GM18520 (cell line): ENCODE measurements around the gene RFC2.
"Not testable (repeated sequence)": the region's sequence is repeated elsewhere in the genome, so short reads cannot be mapped to it uniquely, and the experiment has no call there.

Experiments
- ATAC-seq: cut with Tn5 transposase; IDR thresholded peaks from one replicate; pipeline ENCODE4 v1.9.1; 2021; ENCODE audit not compliant: unreplicated experiment

The RFC2 gene

DNA sequence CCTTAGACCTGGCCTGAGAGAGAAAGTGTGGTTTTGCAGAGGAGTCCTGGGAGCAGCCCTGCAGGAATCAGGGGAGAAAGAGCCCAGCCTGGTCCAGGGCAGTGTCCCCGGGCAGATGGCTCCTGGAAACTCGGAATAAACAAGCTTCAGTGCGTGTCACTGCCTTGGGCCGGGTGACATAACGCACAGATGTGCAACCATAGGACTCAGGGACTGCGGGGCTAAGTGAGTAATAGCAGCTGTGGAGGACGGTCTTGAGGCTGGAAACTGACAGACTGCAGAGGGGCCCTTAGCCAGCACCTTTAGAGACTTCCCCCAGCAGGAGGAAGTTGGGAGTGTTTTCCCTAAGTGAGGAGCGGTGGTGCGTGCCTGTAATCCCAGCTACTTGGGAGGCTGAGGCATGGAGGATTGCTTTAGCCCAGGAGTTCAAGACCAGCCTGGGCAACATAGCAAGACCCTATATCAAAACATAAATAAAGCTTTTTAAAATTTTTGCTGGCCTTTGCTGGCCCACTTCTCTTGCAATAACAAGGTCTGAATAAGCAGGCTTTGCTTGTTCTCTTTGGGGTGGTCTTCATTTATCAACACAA lies 29.8 kb upstream of the RFC2 start:
- no peak for ATAC-seq

DNA sequence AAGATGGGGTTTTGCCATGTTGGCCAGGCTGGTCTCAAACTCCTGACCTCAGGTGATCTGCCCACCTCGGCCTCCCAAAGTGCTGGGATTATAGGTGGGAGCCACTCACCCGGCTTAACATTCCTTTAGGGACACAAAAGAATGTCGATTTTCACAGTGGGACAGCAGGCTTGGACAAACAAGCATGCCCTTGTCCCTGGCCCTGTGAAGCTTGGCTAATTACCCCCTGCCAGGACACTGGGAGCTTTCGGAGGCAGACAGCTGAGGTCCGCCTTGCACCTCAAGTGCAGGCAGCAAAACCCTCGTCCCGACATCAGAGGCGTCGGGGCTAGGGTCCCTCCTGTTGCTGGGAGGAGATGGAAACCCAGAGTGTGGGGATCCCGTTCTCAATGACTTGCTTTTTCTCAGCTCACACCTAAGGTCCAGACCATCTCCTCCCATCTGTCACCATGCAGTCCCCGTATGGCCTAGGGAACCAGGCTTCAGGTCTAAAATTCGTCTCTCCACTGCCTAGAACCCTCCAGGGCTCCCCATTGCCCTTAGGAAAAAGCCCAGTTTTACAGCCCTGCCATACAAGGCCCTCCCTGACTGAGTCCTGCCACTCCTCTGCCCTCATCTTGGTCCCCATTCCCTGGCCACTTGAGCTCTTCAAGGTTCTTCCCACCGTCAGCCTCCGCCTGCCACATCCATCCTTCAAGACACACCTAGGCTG lies 28.7 kb upstream of the RFC2 start:
- no peak for ATAC-seq

DNA sequence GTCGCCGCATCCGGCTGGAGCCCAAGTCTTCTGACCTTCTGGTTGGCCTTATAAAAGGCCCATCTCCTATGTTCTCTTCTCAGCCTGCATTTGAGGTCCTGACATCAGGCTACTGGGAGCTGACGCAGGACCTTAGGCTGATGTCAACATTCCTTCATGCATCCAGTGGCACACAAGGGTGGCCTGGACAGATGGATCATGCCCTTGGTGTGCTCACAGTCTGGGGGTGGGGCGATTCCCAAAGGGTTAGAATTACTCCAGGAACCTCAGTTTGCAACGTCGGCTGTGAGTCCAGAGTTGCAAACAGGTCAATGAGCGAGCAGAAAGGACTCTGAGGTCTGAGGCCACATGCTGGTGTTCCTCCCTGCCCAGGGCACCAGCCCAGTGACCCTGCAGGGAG lies 26.8 kb upstream of the RFC2 start:
- no peak for ATAC-seq

DNA sequence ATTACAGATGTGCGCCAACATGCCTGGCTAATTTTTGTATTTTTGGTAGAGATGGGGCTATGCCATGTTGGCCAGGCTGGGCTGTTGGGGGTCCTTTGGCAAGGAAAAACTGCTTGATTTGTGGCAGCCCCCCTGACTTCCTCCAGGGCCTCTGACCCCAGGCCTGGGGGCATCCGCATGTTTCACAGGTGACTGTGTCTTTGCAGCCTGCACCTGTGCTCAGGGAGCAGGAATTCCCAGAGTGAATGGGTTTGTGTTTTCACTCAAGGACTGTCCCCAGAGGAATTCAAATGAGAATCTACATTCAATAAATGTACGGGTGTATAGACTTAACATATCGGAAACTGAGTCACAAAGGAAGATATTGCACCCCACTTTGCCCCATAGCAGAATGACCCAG lies 23.4 kb upstream of the RFC2 start:
- ATAC-seq, result no peak

DNA sequence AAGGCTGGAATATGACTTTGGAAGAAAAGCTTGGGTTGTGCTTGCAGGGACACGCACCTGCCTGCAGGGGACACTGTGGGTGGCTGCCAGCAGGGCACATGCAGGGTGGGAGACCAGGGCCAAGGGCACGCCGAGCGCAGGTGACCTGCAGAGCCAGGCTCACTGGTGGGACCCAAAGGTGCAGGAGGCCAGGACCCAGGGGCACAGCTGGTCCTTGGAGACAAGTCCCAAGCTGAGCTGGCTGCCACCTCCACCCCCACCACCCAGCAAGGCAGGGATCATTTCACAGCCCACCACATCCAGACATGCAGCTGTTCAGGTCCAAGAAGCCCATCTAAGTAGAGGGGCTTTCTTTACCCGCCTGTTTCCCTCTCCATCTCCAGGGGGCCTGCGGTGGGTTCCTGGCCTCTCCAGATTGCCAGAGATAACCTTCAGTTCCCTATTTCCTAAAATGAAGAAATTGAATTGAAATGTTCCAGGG lies 21.2 kb upstream of the RFC2 start:
- no peak for ATAC-seq

DNA sequence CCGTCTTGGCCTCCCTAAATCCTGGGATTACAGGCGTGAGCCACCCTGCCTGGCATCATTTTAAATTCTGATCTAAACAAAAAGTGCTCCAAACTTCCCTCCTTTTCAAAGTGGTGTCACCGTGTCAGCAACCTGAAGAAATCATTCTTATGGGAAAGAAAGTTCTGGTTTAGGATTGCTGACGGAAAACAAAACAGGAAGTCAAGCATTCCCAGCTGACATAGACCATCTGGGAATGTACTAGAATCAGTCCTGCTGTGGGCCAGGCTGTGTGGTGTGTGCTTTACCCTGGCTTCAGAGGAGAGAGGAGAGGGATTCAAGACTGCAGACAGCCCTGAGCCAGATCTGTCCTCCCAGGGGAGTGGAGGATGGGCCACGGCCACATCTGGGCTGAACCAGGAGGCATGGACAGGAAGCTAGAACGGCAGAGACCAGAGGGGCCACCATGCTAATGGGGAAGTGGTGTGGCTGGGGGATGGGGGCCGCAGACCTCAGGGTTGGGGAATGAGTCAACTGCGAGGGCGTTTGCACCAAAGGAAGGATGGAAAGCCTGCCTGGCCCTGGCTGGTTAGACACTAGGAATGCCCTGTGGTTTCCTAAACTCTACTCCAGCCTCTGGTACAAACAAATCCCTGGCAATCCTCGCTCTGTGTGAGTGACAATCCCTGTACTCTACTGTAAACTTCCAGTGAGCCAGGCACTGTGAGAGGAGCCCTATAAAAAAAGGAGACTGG lies 18.3 kb upstream of the RFC2 start:
- ATAC-seq, result no peak

DNA sequence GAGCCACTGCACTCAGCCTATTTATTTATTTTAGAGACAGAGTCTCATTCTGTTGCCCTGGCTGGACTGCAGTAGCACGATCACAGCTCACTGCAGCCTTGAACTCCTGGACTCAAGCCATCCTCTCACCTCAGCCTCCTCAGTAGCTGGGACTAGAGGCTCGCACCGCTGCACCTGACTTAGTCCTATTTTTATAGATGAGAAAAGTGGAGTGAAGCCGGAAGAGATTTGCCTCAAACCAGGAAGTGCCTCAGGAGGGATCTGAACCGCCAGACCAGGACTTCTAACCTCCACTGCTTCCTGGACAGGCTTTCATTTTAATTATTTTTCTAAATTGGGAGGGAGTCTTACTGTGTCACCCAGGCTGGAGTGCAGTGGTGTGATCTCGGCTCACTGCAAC lies 17.5 kb upstream of the RFC2 start:
- ATAC-seq, result no peak

DNA sequence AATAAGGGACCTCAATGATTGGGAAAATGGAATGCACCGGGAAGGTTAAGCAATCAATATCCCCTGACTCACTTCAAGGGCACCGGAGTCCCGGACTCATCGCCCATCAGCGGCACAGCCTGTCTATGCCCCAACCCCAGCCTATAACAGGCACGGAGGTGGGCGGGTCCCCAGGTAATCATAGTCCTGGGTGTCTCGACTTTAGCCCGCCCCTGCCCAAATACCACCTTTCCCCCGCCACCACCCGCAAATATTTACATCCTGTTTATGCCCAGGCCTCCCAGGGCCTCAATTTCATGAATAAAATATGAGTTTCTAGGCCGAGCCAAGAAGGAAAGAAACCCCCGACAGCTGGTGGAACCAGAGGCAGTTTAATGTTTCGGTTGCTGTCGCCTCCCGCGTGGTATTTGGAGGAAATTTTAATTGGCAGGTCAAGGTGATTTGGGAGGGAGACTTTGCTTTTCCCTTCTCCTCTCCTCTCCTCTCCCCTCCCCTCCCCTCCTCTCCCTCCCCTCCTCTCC lies 15.6 kb upstream of the RFC2 start:
- no peak for ATAC-seq

DNA sequence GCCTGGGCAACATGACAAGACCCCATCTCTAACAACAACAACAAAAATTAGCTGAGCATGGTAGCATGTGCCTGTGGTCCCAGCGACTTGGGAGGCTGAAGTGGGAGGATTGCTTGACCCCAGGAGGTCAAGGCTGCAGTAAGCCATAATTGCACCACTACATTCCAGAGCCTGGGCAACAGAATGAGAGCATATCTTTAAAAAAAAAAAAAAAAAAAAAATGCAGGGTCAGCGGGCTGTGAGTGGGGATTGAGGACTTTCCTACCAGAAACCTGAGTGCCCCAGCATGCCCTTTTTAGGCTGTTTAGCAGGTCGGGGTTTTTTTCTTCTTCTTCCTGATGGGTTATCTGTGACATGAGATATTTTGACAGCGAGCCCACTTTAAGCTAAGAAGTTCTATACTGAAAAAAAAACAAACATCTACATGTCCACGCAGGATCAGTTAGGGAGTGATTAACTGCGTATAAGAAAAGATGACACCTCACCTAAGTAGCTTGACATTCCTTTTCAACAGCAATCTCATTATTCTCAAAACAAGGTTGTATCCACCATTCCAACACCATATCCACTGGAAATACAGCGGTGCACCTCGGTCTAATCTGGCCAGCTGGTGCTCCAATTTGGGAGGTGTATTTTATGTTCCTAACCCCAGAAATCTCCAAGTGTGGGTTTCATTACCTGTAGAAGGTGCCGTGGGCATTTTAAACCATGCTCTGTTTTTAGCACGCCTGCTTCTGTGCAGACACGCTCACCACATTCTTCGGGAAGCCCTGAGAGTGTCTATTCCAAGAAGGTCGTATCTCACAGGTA lies 13.8 kb upstream of the RFC2 start:
- ATAC-seq, result no peak

DNA sequence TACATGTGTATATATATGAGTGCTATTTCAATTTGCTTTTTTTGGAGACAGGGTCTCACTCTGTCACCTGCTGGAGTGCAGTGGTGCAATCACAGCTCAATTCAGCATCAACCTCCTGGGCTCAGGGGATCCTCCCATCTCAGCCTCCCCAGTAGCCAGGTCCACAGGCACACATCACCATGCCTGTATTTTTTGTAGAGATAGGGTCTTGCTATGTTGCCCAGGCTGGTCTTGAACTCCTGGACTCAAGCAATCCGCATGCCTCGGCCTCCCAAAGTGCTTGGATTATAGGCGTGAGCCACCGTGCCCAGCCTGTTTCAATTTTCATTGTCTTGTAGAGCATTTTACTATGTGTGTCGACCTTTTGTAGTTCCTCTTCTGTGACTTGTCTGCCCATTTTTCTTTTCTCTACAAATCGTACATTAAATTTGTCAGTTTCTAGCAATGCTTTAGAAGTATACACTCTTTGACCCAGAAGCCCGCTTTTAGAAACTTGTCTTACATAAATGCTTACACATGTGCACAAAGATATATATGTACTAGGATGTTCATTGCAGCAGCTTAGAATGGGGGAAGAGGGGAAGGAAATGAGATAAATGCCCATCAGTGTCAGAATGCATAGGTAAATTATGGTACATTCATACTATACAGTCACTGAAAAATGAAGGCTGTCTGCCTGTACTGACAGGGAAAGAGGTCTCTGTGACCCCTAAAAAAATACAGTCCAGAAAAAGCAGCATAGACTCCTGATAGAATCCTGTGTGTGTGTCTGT lies 12.2 kb upstream of the RFC2 start:
- no peak for ATAC-seq

DNA sequence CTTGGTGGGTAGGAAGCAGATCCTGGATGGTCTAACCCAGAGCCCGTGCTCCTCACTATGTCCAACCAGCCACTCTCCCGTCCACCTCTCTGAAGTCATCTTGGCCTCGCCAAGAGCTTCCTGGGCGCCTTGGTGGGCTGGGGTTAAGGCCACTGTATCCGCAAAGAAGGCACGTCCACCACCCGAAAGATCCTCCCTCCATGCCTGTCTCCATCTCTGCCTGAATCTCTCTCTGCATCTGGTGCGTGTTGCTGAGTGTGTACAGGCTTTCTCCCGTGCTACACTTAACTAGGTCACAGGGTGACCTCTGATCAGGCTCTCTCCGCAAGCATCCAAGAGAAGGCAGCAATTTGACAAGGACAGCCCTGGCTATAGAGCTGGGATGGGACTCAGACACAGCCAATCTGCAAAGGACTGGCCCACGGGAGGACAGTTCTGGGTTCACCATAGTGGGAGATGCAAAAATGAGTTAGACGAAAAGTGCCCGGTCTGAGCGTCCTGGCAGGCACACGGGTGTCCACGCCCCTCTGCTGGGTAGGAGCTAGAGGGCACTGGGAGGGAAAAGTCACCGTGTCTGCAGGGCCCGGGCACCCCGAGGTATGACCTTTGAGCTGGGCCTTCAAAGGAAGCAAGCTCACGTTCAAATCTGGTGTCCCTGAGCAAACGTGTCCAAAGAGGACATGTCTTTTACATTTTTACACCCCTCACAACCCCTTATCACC lies 9.4 kb upstream of the RFC2 start:
- no peak for ATAC-seq

DNA sequence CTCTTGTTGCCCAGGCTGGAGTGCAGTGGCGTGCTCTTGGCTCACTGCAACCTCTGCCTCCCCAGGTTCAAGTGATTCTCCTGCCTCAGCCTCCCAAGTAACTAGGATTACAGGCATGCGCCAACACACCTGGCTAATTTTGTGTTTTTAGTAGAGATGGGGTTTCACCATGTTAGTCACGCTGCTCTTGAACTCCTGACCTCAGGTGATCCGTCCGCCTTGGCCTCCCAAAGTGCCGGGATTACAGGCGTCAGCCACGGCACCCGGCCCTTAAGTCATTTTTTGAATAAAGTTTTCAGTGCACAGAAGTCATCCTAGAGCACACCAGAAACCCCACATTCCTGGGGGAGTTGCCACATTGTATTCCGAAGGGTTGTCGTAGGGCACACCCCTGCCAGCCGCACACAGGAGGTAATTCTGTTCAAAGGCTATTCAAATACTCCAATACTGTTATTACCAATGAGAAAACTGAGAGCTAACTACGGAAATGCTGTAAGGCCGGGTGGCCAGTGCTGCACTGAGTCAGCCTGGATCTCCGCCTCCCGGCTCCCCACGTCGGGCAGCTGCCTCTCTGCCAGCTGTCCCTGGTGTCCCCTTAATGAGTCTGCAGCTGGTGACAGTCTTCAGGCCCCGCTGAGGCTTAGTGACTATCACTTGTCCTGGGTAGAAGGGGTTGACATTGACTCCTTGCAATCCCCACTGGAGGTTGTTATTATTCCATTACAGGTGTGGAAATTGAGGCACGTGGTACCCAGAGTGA lies 8.6 kb upstream of the RFC2 start:
- no peak for ATAC-seq

DNA sequence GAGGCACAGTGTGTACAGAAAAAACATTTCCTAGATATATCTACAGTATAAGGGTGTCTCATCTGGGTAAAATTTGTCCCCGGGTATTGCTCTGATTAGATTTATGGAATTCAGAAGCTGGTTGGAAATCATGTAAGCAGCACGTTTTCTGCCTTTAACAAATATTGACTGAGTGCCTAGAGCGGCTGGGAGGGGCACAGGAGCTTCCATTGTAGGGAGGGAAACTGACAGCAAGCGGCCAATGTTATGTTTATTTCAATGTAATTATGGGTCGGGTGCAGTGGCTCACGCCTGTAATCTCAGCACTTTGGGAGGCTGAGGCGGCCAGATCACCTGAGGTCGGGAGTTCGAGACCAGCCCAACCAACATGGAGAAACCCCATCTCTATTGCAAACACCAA lies 4.4 kb upstream of the RFC2 start:
- no peak for ATAC-seq

DNA sequence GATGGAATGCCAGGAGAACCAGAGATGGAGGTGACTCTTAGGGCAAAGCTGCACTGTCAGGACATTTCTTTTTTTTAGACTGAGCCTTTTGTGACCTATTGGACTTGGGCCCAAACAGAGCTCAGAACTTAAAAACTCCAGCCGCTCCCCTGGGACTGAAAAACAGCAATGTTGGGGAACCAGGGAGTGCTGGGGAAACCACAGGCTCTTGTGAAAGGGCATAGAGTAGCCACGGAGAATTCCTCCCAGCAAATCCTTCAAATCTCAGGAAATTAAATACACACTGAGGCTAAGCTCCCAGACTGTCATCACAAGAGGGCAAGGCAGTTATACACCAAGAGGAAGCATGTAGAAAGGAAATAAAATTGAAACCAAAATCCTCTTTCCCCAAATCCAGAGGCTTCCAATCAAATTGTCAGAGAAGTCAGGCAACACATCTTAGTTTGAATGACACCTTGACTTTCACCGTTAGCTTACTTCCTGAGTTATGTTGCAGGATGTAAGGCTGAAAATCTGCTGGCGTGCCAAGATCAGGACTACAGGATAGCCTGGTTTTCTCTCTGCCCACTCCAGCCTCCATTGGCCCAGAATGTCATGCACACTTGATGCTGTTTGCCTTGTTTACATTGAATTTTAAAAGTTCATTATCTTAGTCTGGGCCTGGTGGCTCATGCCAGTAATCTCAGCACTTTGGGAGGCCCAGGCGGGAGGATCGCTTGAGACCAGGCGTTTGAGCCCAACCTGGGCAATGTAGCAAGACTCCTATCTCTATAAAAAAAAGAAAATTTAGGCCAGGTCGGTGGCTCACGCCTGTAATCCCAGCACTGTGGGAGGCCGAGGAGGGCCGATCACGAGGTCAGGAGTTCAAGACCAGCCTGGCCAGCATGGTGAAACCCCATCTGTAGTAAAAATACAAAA lies 2.6 kb upstream of the RFC2 start:
- no peak for ATAC-seq

DNA sequence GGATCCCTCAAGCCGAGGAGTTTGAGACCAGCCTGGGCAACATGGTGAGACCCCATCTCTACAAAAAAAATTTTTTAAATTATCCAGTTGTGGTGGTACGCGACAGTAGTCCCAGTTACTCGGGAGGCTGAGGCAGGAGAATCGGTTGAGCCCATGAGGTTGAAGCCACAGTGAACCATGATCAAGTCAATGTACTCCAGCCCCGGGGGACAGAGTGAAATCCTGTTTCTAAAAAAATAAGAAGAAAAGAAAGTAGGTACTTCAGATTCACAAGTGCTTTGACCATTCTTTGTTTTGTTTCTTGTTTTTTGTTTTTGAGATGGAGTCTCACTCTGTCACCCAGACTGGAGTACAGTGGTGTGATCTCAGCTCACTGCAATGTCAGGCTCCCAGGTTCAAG lies 1.3 kb upstream of the RFC2 start:
- not testable (repeated sequence) for ATAC-seq

DNA sequence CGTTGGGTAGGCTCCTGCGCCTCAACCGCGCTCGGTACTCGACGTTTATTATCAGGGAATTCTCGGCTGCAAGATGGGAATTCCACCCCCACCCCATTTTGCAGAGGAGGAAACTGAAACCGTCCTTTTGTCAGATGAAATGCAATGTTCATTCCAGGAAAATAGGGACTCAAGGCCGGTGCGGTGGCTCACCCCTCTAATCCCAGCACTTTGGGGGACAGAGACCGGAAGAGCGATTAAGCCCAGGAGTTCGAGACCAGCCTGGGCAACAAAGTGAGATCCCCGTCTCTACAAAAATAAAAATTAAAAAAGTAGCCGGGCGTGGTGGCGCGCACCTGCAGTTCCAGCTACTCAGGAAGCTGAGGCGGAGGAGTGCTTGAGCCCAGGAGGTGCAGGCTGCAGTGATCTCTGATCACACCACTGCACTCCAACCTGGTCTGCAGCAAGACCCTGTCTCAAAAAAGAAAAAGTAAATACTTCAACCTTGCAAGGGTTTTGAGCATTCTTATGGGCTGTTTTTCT lies 720 bp upstream of the RFC2 start:
- ATAC-seq, result no peak

DNA sequence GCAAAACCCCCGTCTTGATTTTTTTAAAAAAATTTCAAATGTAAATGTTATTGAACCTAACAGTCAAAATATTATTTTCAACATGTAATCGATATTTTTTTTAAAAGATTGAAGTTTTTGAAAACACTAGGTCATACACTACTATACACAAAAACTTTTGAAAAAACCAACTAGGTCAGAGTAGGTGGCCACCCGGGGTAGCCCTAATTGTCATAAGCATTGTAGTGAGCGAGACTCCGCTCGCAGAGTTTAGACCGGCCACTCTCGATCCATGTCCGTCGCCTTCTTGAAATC lies 417 bp downstream of the RFC2 start:
- no peak for ATAC-seq

DNA sequence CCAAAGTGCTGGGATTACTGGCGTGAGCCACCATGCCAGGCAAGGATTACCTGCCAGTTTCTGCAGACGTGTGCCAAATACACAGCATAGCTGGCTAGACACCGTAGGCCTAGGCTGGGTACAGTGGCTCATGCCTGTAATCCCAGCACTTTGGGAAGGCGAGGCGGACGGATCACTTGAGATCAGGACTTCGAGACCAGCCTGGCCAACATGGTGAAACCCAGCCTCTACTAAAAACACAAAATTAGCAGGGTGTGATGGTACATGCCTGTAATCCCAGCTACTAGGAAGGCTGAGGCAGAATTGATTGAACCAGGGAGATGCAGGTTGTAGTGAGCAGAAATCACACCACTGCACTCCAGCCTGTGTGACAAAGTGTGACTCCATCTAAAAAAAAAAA lies 868 bp downstream of the RFC2 start:
- no peak for ATAC-seq
